Activated T-cell treated with anti-CD3 and anti-CD28 coated beads for 4 hours (primary cell): Measurements from ENCODE around the gene PELI1.
A peak's percentile ranks its signal among the peaks of the same experiment; 100 is the strongest.

Source experiments
- DNase-seq: peaks from one replicate; pipeline ENCODE4 v3.0.0-alpha.2; 2020

Gene PELI1

DNA sequence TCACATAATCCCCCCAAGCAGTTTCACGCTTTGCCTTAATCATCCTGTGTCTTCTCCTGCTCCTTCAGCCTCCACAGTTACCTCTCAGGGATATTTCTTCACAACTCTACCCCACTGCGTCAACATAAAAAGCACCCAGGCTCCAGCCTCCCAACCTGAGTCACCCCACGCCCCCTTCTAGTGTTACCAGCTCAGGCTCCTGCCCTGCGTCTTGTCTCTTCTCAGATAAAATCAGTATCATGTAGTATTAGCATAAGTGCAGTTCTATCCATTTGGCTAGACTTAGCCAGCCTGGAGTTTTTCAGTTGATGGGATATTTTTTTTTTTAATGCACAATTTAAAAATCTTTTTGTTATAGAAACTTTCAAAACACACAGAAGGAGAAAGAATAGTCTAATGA is 9.6 kb upstream of the PELI1 start:
- no peak for DNase-seq

DNA sequence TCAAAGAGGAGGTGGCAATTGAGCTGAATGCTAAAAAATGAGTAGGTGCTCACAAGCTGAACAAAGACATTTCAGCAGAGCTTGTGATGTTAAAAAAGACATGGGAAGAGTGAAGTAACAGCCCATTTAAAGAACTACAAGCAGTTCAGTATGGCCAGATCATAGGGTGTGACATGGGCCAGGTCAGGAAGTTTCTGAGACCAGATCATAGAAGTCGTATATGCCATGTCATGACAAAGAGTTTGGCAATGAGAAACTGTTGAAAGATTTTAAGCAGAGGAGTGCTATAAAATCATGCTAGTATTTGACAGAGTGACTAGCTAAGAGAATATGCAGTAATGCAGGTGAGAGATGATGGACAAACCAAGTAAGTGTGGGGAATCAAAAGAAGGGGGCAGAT is 7.3 kb upstream of the PELI1 start:
- no peak for DNase-seq

DNA sequence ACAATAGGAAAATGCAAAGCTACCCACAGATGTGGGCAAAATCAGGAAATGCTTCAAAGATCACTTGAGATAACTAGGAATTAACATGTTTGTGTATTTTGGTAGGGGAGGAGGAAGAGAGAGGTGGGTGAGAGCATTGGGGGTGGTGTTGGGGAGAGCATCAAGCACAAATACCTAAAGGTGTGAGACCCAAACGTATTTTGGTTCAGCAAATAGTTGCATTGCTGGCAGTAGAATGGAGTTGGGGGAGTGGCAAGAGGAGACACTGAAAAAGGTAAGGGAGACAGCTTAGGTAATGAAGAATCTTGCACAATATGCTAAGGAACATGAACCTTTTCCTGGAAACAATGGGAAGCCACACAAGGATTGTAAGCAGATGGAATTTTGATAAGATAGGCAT is 1.5 kb upstream of the PELI1 start:
- DNase-seq = no peak

DNA sequence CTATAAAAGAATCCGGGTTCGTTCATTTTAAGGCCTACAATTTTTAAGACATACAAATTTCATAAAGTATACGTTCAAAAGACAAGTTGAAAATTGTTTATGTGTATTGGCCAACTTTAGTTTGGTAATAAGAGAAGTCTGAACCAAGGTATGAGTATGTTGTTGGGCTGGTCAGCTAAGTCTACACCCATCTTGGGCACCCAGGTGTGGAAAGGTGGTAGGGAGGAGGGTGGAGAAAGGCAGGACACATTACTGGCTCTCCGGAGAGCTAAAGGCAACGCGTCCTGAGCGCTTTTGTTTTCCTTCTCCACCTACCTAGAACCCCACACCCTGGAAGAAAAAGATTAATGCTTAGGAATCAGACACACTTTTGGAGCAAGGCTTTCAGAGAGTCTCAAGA is 899 bp upstream of the PELI1 start:
- no peak for DNase-seq

DNA sequence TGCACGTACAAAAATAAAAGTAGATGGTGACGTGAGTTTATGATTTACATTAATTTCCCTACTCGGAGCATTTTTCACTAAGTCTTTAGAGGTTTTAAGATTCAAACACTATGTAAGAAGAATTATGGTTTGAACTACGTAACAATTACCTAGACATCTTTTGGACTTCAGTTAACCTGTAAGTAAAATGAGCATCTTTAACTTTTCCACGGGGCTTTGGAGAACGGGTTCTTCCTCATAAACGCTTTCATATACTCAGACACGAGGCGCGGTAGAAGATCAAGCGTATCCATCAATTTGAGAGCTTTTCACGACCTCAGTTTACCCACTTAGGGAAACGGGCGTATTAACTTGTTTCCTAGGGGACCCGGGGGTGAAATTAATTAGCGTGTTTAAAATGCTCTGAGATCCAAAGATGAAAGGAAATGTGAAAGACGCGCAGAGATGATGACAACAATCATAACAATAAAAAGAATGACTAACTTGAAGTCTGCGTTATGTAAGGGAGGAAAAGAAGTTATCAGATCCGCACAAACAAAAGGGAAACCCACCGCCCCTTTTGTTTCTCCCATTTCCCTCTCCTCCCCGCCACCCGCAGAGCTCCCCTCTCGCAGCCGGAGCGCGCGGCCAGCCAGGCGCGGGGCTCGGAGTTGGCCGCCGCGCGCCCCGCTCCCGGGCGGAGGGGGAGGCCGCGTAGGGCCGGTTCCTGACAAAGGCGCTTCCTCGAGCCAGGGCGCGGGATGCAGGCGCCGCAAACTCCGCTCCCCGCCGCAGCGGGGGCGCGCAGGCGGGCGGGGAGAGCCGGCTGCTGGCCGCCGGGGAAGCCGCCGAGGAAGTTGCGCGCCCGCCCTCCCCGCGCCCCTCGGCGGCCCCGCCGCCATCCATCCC is 807 bp downstream of the PELI1 start:
- DNase-seq = peak; percentile 12

DNA sequence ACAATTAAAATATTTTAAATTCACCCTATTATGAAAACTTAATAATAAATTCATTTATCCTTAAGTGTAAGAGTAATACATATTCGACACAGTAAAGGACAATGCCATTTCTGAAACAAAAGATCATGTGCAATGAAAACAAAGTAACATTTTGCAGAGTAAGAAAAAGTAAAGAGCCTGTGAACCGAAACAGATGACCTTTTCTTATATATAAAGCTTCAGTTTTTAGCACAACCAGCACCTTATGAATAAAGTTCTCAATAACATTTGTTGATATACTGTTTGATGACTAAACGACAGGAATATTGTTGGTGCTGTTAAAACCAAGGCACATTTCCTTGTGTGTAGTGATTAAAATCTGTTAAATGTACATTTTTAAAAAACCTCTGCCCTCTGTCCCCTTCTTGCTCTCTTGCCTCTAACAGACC is 1.5 kb downstream of the PELI1 start:
- no peak for DNase-seq

DNA sequence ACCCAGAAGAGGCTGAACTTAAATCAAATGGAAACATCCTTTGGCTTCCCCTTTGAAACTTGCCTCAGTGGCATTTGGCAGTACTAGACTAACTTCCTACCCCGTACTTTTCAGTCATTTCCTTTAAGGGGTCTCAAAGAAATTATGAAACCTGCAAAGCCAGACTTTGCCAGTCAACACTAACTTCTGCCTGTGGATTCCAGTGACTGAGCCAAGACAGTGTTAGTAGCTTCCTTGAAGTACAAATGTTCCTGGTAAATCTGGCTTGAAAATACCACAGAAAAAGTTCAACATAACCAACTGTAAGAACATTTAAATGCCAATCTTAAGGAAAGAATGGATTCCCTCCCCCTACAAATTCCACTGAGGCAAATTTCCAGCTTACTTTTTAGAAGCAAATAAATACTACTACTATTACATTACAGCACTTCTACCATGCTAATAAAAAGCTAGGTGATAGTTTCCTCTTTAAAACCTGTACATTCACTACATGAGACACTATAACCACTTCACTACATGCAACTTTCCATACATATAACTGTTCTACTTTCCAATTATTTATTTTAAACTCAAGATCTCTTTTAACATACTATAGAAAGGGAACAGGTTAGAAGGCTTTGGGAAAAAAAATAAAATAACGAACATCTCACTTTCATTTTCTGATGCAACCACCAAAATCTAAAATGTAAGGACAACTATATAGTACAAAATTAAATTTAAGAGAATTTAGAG is 2.4 kb downstream of the PELI1 start:
- DNase-seq = no peak

DNA sequence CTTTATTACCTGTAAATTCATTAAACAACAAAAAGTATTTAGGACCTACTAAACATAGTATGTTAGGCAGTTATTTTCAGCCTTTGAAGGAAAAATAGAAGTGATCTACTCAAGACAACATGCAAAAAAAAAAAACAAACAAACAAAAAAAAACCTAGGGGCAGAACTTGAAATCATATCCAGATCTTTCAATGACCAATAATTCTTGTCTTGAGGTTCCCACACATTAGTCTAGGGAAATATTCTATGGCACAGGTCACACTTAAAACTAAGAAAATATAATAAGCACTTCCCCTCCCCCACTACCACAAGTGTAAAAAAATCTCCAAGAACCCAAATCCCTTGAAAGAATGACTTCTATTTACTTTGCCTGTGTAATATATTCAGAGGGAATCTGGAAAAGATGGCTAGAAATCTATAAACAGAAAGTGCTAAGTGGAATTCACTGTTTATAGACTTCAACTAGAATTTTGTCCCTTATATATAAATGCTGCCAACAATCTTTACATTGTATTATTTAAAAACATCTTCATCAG is 3.5 kb downstream of the PELI1 start:
- no peak for DNase-seq

DNA sequence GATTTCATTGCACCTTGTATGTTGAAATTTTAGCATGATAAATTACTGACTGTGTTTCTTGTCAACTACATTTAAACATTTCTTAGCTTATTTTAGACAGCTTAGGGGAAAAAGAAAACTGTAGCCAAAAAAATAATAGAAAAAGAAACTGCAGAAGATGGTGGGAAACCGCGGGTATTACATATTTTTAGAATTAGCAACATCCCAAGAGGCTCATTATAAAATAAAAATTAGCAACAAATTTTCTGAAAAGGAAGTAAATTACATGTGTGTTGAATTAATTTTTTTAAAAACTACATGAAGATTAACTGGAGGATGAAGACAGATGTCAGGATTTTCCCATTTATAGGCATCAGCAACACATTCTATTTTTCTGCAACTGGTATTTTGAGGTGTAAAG is 4.3 kb downstream of the PELI1 start:
- DNase-seq = no peak

DNA sequence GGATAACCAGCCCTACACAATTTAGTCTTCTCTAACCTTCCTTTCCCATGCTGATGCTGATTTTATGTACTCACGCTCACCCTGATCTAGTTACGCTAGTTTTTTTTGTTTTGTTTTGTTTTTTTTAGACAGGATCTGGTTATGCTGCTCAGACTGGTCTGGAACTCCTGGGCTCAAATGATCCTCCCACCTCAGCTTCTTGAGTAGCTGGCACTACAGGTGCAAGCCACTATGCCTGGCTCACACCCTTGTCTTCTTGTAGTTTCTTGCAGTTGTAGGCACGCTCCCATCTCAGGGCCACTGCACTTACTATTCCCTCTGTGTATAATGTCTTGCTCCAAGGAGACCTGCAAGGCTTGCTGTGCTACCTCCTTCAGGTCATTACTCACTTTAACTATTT is 6.2 kb downstream of the PELI1 start:
- DNase-seq = no peak

DNA sequence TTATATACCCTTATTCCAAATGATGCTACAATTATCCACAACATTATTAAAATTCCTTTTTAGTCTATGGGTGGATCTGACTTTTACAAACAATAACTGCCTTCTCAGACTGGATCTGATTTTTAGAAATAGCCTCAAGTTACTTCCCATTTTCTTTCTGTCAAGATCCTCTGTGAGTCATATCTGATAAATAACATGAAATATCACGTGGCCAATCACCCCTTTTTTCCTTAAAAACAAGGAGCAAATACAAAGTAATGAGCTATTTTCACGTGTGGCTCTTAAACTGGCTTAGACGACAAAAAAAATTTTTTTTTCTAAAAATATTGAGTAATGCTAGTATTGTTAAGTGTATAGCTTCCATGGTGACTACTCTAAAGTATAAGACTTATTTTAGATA is 6.7 kb downstream of the PELI1 start:
- no peak for DNase-seq

DNA sequence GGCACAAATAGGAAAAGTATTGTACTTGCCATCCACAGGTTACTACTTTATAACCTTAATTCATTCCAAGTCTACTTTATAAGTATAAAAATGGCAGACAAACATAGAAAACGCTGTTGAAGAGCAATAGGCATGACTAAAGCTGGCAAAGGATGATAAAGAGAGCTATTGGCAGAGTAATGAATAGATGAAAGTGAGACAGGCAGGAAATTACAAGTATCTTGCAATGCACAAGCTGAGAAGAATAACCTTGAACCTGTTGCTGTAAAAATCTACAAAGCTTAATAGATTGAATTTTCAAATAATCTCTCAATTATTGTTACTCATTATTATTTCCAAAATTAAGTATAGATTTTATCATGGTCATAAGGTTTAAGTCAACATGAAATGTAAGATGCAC is 8.8 kb downstream of the PELI1 start:
- DNase-seq = no peak

DNA sequence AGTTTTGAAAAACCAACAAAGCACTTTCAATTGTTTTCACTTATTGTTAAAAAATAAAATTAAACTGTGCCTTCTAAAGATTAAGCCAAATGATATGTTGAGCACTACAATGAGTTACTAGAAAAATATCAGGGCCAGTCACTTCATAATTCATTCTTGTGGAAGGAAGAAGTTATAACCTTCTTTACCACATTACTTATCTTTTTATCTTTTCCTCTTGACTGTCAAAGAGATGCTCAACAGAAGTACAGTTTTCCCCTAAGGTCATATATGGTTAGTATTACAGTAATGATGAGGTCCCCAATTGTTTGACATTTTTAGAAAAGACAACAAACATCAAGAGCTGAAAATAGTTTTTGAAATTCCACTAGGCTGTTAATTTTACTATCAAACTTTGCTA is 9.4 kb downstream of the PELI1 start:
- no peak for DNase-seq

DNA sequence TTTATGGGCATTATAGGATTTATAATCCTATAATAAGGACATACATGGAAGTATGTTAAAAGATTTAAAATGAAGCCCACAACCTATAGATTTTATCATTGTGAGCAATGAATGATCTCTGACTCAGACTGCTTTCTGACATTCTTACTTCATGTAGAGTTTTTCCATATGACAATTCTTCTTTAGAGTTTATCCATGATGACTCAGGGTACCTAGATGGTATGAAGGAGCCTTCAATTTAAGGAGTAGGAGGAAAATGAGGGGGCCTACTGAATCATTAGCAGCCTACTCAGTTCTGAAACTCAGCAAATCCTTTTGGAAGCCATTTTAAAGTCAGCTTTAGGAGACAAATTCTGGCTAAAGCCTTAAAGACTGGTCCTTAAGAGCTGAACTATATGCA is 10.4 kb downstream of the PELI1 start:
- no peak for DNase-seq

DNA sequence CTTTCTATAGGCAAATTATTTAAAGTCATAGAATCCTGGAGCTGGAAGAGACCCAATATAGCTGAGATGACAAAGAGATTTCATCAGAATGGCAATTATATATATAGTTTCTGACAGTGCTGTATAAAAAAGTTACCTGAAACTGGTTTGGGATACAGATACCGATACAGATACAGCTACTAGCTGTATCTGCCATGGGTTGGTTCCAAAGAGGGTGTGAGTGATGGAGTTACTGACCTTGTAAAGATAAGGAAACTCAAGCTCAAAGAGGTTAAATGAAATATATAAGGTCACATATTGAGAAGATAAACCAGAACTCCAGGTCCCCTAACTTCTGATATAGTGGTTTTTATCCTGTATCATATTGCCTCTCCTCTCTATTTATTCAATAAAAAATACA is 10.9 kb downstream of the PELI1 start:
- no peak for DNase-seq

DNA sequence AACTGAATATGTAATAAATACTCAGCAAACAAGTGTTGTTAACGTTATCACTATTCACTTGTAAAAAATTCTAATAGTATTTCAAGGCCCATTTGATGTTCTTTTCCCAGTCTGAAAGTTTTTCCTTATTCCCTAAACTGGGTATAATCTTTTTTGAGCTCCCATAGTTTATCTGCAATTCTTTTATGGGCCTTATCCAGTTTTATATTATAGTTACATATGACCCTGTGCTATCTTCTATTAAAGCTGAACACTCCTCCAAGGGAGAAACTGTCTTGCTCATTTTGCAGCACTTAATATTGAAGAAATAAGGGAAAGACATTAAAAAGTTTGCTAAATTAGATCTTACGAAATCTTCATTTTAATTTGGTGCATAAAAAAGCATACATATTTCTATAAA is 13.9 kb downstream of the PELI1 start:
- no peak for DNase-seq

DNA sequence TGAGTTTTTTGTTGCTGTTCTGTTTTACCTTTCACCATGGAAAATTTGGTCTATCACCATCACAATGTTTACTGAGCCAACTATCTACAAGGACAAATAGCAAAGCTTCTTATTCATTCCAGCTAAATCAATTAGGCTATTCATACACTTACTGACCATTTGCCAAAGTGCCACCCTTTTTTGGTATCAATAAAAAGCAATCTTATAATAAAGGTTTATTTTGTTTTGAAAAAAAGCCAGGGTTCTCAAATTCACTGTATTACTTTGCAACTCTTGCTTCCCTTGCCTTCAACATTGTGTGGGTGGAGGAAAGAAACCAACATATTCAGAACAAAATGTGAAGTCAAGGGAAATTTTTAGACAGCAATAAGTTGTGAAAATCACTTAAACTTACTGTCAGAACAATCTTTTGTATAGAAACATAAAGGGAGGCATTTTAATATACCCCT is 15.3 kb downstream of the PELI1 start:
- DNase-seq = no peak

DNA sequence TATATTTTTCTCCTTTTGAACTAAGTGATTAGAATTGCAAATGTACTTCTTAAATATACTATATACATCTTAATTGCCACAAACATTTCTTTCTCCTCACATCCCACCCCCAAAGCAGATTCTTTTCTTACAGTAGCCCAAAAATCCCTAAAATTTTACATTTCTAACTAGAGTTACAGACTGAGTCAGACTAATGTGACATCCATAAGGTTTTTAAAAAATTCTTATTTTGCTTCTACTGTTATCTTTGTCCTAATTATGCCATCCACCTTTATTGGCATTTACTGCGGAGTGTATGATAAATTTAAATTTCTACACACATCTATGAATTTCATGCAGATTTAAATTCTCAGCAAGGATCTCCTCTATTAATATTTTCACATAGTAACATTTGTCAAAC is 15.8 kb downstream of the PELI1 start:
- DNase-seq = no peak

DNA sequence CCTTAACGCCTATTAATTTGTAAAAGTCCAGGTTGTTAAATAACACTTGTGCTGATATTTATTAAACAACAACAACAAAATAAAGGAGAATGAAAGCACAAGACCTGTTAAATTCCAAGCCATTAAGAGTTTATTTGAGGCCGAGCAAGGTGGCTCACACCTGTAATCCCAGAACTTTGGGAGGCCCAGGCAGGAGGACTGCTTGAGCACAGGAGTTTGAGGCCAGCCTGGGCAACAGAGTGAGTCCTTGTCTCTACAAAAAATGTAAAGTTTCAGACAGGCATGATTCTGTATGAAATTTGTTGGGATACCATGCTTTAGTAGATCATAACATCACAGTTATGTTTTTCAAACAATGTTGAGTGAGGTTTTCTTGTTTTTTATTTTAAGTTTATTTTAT is 17.1 kb downstream of the PELI1 start:
- no peak for DNase-seq

DNA sequence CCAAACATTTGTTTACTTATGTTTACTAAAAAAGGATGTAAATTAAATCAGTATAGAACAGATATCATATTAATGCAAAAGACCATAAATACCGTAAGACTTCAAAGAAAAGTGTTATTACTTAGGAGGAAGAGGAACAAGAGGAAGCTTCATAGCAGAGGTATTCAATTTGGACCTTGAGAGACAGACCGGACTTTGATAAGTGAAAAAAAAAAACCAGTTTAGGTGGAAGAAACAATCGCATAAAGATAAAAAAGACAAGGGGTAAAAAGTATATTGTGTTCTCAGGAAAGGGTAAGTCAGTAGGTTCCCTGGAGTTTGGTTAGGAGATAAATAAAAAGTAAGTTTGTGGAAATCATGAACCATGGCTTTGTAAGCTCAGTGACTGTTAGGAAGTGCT is 17.6 kb downstream of the PELI1 start:
- DNase-seq = no peak

DNA sequence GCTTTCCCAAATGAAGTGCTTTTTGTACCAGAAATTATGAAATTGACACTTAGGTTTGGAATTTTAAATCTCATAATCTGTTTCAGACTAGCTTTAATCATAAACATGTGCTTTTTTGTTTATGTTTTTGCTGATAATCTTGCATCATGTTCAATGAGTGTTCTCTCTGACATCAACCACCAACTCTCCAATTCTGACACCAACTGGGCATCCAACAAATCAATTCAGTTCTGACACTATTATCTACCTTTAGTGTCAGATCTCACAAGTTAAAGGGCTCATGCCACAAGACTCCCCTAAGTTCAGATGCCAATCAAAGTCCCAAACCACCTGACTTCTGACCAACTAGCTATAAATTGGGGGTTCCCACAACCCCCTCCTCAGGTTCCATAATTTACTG is 19.6 kb downstream of the PELI1 start:
- DNase-seq = no peak

DNA sequence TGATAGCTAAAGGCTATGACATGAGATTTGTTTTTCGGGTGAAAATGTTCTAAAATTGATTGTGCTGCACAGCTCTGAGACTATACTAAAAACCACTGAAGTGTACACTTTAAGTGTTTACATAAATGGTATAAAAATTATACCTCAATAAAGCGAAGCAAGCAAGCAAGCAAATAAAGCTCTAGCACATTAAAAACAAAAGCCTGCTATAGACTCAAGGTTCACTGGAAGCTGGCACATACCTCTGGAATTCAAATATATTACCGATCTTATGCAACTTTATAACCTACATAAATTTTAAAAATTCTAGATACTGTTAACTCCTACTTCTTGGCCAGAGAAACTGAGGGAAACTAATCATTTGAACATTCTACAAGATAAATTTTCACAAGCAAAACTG is 20.1 kb downstream of the PELI1 start:
- no peak for DNase-seq

DNA sequence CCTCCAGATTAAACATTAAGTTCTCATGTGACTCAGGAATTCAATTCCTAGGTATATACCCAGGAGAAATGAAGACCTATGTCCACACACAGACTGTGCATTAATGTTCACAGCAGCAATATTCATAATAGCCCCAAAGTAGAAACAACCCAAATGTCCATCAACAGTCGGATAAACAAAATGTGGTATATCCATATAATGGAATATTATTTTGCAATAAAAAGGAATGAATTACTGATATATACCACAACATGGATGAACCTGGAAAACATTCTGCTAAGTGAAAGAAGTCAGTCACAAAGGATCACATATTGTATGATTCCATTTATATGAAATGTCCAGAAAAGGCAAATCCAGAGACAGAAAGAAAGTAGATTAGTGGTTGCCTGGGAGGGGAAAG is 20.5 kb downstream of the PELI1 start:
- DNase-seq = no peak

DNA sequence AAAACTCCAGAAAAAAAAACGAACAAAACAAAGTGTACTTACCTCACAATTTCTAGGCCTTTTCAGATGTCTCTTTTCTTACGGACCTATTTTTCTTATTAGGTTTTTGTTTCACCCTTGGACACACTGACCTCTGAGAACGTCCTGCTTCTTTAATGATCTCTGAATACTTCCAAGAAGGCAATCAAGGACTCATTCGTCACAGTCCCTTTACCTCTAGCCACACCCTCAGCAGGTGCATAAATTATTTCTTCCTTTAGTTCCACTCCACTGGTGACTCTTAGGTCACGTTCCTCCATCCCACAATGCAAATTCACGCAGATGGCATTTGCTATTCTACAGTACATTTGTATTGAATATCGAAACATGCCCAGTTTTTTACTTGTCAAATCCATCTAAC is 21.9 kb downstream of the PELI1 start:
- DNase-seq = no peak
